Non-pigmented ciliary epithelial cell (primary cell): ENCODE data around the gene NCR2.

ENCODE experiments used
- DNase-seq: peaks from one replicate; pipeline ENCODE4 v3.0.0-alpha.2; 2010; ENCODE audit warnings: low read depth

Gene NCR2

GRCh38 chr6:41359617-41360313, 24.4 kb downstream of the NCR2 start:
- DNase-seq: no peak

GRCh38 chr6:41360314-41360685, 24.9 kb downstream of the NCR2 start:
- no peak for DNase-seq

- no peak for DNase-seq
Measured at GRCh38 chr6:41366150-41366549, 30.7 kb downstream of the NCR2 start.

GRCh38 chr6:41367061-41367460, 31.7 kb downstream of the NCR2 start:
- no peak for DNase-seq

GRCh38 chr6:41367700-41368099, 32.3 kb downstream of the NCR2 start:
- no peak for DNase-seq

GRCh38 chr6:41370488-41371111, 35.2 kb downstream of the NCR2 start:
- no peak for DNase-seq

- DNase-seq: no peak
Measured at GRCh38 chr6:41371461-41371991, 36.1 kb downstream of the NCR2 start.

GRCh38 chr6:41371992-41372831, 36.8 kb downstream of the NCR2 start:
- no peak for DNase-seq

- DNase-seq: no peak
Measured at GRCh38 chr6:41372832-41373626, 37.6 kb downstream of the NCR2 start.

- no peak for DNase-seq
Measured at GRCh38 chr6:41373627-41373918, 38.2 kb downstream of the NCR2 start.

GRCh38 chr6:41373919-41374617, 38.7 kb downstream of the NCR2 start:
- DNase-seq: no peak

- DNase-seq: no peak
Measured at GRCh38 chr6:41374618-41375590, 39.5 kb downstream of the NCR2 start.

- DNase-seq: no peak
Measured at GRCh38 chr6:41375598-41376151, 40.3 kb downstream of the NCR2 start.

GRCh38 chr6:41376176-41376575, 40.8 kb downstream of the NCR2 start:
- no peak for DNase-seq

- DNase-seq: no peak
Measured at GRCh38 chr6:41377071-41377470, 41.7 kb downstream of the NCR2 start.

- no peak for DNase-seq
Measured at GRCh38 chr6:41379306-41379705, 43.9 kb downstream of the NCR2 start.

GRCh38 chr6:41386594-41386993, 51.2 kb downstream of the NCR2 start:
- DNase-seq: no peak

GRCh38 chr6:41392246-41392645, 56.8 kb downstream of the NCR2 start:
- DNase-seq: no peak

GRCh38 chr6:41396335-41396734, 60.9 kb downstream of the NCR2 start:
- DNase-seq: no peak

- no peak for DNase-seq
Measured at GRCh38 chr6:41399424-41399823, 64.0 kb downstream of the NCR2 start.
